Ectodermal cell (in vitro differentiated cells): ENCODE data around the gene ITPK1. TPM values are rescaled to one million over a fixed set of nuclear protein-coding genes. Genes with fewer than 3 reads are reported as not detected.
"Not testable (repeated sequence)": the region's sequence is repeated elsewhere in the genome, so short reads cannot be mapped to it uniquely, and the experiment has no call there.

Experiments
- H3K27ac ChIP-seq: 2 replicates; pipeline ENCODE4 v1.7.0; 2013; ENCODE audit warnings: mild to moderate bottlenecking, low read depth, low read length; ENCODE audit not compliant: insufficient read depth, poor library complexity, severe bottlenecking
- H3K27me3 ChIP-seq: 2 replicates; pipeline ENCODE4 v1.7.0; 2013; ENCODE audit warnings: mild to moderate bottlenecking, low read length; ENCODE audit not compliant: insufficient read depth, control insufficient read depth, poor library complexity, severe bottlenecking
- H3K36me3 ChIP-seq: one replicate; pipeline ENCODE4 v1.7.0; 2013; ENCODE audit warnings: low read length; ENCODE audit not compliant: control insufficient read depth, insufficient read depth
- H3K4me1 ChIP-seq: one replicate; pipeline ENCODE4 v1.7.0; 2013; ENCODE audit warnings: low read length; ENCODE audit not compliant: control insufficient read depth, insufficient read depth
- H3K4me3 ChIP-seq: 2 replicates; pipeline ENCODE4 v1.7.0; 2013; ENCODE audit warnings: low read depth, low read length, control low read depth; ENCODE audit not compliant: insufficient read depth
- H3K9me3 ChIP-seq: 2 replicates; pipeline ENCODE4 v1.7.0; 2013; ENCODE audit warnings: mild to moderate bottlenecking, low read length, moderate library complexity; ENCODE audit not compliant: control insufficient read depth
- WGBS, 2 experiments: methylation state at CpG; one replicate each; pipeline ENCODE4 v1.1.7; 2013; ENCODE audit warnings: missing lambda C conversion rate in 2 of 2; 5-methylcytosine and 5-hydroxymethylcytosine counted together
- polyA plus RNA-seq, 4 experiments: library from polyadenylated mRNA; stranded (reverse); fragments of 50-300 nt; gene quantifications; one replicate each; pipeline ENCODE4 v1.2.3, GENCODE V29; 2013

Gene ITPK1
- polyA plus RNA-seq (2013, experiment 1 of 4) = 47.0 TPM
- polyA plus RNA-seq (2013, experiment 2 of 4) = 46.2 TPM
- 28.8 TPM for polyA plus RNA-seq (2013, experiment 3 of 4)
- polyA plus RNA-seq (2013, experiment 4 of 4) = 30.7 TPM

DNA sequence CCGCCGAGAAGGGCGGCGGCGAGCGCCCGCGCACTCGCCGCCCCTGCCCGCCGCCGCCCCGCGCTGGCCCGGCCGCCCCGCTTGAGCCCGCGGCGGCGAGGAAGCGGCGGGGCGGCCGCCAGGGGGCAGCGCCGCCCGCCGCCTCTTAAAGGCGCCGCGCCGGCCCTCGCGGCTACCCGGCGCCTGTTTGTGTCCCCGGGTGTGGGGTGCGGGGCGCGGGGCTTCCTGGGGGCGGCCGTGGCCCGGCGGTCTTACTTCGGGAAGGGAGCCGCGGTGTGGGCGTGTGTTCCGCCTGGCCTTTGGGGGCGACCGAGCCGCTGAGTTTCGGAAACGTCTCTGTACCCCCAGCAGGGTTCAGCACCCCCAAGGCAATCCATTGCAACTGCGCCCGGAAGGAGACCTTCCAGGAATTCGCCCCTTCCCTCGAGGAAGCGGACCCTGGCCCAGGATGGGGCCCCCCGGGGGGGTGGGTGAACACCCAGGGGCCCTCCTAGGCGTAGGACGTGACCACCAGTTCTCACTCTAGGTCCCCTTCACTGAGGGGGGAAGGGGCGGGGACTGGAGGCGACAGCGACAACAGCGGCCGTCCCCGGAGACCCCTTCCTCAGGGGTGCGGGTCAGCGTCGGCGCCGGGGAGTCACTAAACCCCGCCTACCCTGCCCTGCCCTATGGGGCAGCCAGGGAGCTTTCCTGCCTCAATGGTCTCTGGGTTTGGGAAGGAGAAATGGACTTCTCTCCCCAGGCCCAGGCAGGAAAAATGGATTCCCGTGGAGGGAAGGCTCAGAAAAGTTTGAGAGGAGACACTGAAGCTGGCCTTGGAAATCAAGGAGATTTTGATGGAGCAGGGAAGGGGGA, at the start of gene ITPK1:
Gene ITPK1, minus strand, starts transcription at position 105 of the 855 bp plus-strand sequence. CDS start 762 bp downstream, outside the sequence.
- H3K4me1 ChIP-seq = peaks cover 13% of the 10 kb centered on the region
- no peaks in the 10 kb centered on the region for H3K36me3 ChIP-seq
- no peaks in the 10 kb centered on the region for H3K9me3 ChIP-seq
- WGBS, 2 experiments = 1% methylated on average over 77 of the region's 77 CpGs
- peaks cover 17% of the 10 kb centered on the region for H3K27me3 ChIP-seq
- peak within 1 kb of the TSS; percentile 76 for H3K4me3 ChIP-seq
- H3K27ac ChIP-seq = peak within 1 kb of the TSS; percentile 72

DNA sequence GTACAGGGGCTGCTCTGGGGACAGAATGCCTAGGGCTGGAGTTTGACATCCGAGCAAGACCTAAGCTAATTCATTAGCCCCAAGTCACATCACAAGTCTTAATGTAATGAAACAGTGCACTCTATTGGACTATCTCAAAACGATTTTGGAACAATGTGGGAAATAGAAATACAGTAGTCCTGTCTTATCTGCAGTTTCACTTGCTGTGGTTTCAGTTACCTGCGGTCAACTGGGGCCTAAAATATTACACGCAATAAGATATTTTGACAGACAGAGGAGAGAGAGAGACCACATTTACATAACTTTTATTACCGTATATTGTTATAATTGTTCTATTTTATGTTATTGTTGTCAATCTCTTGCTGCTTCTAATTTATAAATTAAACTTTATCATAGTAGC, 47.8 kb upstream of the ITPK1 start:
- no peaks in the 10 kb centered on the region for H3K9me3 ChIP-seq
- no peaks in the 10 kb centered on the region for H3K36me3 ChIP-seq
- no peaks in the 10 kb centered on the region for H3K27me3 ChIP-seq
- H3K4me1 ChIP-seq = no peaks in the 10 kb centered on the region
- no peak overlapping the region for H3K27ac ChIP-seq
- H3K4me3 ChIP-seq = no peak overlapping the region
- WGBS, 2 experiments = 64 to 72% methylated on average over 4 to 5 of the region's 5 CpGs

DNA sequence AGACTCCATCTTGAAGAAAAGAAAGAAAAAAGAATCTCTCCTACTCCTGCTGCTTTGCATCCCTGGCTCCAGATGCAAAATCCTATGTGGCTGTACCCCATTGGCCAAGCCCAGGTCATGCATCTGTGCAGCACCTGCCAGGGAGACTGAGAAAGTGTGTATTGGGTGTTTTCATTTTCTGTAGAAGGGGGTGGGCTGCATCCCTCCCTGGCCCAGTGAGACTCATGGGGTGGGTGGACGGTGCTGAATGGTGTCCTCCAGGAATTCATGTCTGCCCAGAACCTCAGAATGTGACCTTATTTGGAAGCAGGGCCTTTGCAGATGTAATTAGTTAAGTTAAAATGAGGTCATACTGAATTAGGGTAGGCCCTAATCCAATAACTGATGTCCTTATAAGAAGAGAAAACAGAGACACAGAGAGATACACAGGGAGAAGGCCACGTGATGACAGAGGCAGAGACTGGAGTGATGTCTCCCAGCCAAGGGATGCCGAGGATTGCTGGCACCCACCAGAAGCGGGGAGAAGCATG, 45.8 kb upstream of the ITPK1 start:
- no peaks in the 10 kb centered on the region for H3K9me3 ChIP-seq
- no peak overlapping the region for H3K4me3 ChIP-seq
- H3K4me1 ChIP-seq = no peaks in the 10 kb centered on the region
- WGBS, 2 experiments = 91% methylated on average over 4 of the region's 4 CpGs
- H3K27me3 ChIP-seq = no peaks in the 10 kb centered on the region
- no peaks in the 10 kb centered on the region for H3K36me3 ChIP-seq
- H3K27ac ChIP-seq = no peak overlapping the region

DNA sequence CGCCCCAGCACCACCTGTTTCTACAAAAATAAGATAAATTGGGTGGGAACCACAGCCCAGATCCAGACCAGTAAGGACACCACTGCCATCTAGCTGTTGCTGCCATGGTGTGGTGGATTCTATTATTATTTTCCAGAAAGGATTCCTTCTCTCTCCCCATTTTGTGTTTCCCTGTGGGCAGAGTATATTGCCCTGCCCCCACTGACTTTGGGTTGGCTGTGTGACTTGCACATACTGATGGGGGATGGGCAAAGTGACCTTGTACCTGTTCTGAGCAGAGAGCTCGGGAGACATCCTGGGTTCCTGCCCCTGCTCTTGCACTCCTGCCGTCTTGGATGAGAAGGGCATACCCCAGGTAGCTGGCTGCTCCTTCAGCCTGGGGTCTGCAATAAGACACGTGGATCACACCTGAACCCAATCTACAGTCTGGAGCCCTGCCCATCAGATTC, 44.7 kb upstream of the ITPK1 start:
- no peaks in the 10 kb centered on the region for H3K9me3 ChIP-seq
- 63 to 64% methylated on average over 3 of the region's 4 CpGs for WGBS, 2 experiments
- no peak overlapping the region for H3K27ac ChIP-seq
- H3K27me3 ChIP-seq = no peaks in the 10 kb centered on the region
- H3K36me3 ChIP-seq = no peaks in the 10 kb centered on the region
- no peak overlapping the region for H3K4me3 ChIP-seq
- no peaks in the 10 kb centered on the region for H3K4me1 ChIP-seq

DNA sequence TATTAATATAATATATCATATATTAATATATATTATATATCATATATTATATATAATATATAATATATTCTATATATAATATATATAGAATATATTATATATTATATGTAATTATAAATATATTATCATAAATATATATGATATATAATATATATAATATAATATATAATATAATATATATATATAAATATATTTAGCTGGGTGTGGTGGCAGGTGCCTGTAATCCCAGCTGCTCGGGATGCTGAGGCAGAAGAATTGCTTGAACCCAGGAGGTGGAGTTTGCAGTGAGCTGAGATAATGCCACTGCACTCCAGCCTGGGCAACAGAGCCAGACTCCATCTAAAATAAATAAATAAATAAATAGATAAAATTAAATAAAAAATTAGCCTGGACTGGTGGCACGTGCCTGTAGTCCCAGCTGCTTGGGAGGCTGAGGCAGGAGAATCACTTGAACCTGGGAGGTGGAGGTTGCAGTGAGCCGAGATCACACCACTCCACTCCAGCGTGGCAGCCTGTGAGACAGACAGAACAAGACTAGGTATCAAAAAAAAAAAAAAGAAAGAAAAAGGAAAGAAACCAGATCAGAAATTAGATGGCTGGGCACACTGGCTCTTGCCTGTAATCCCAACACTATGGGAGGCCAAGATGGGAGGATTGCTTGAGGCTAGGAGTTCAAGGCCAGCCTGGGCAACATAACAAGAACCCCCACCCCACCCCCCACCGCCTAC, 44.1 kb upstream of the ITPK1 start:
- not testable (repeated sequence) for H3K36me3 ChIP-seq, H3K4me3 ChIP-seq, H3K27ac ChIP-seq, H3K4me1 ChIP-seq, H3K9me3 ChIP-seq, H3K27me3 ChIP-seq
- WGBS, 2 experiments = 77 to 92% methylated on average over 4 of the region's 5 CpGs

DNA sequence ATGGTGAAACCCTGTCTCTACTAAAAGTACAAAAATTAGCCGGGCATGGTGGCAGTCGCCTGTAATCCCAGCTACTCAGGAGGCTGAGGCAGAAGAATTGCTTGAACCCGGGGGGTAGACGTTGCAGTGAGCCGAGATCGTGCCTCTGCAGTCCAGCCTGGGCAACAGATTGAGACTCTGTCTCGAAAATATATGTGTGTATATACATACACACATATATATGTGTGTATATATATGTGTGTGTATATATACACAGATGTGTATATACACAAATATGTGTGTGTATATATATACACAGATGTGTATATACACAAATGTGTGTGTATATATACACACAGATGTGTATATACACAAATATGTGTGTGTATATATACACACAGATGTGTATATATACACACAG, 42.6 kb upstream of the ITPK1 start:
- not testable (repeated sequence) for H3K27me3 ChIP-seq, H3K27ac ChIP-seq, H3K4me3 ChIP-seq, H3K9me3 ChIP-seq, H3K4me1 ChIP-seq, H3K36me3 ChIP-seq
- WGBS, 2 experiments = 94 to 97% methylated on average over 6 of the region's 7 CpGs

DNA sequence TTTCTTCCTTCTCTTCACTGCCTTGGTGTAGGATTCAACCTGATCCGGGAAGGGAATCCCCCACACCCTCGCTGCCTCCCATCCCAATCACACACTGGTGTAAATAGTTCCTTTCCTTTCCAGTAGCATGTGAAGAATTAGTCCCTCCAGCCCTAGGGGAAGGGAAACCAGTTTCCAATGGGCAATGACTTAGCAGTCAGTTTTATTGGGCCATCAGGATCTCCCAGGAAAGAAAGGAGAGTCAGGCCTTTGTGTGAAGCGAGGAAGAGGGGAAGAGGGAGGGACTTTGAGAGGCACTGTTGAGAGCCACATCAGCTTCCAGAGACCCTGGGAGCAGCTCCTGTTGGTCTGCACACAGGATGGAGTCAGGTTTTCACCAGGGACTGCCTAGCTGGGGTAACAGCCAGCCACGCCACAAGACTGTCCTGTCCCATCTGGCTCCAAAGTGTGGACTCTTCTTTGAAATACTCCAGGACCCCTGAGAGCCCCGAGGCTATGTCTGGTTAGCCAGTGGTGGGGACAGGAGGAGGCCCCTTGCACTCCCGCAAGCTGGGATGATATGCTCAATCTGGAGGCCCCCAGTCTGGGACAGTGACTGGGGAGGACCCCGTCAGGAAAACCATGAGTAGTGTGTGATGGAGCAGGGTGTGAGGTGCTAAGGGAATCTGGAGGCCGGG, 41.1 kb upstream of the ITPK1 start:
- WGBS, 2 experiments = 84 to 88% methylated on average over 8 of the region's 8 CpGs
- Histone ChIP-seq H3K27ac (no peak overlapping the region), H3K4me3 (no peak overlapping the region), H3K36me3 (no peaks in the 10 kb centered on the region), H3K27me3 (no peaks in the 10 kb centered on the region), H3K9me3 (no peaks in the 10 kb centered on the region), H3K4me1 (no peaks in the 10 kb centered on the region)

DNA sequence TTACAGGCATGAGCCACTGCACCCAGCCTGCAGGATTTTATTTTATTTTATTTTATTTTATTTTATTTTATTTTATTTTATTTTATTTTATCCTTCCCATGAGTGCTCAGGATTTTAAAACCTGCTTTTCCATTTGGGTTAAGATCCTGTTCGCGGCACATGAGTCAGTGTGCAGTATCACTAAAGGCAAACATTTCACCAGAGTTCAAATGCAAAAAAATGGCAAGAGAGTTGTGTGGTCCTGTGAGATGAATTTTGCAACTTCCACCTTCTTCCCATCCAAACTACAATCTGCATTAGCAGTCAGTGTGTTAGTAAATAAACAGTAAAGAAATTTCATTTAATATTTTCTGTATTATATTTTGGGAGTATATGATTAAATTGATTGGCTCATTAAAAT, 39.9 kb upstream of the ITPK1 start:
- Histone ChIP-seq H3K9me3 (no peaks in the 10 kb centered on the region), H3K4me1 (peaks cover 4% of the 10 kb centered on the region), H3K27me3 (no peaks in the 10 kb centered on the region), H3K36me3 (no peaks in the 10 kb centered on the region), H3K27ac (no peak overlapping the region), H3K4me3 (no peak overlapping the region)
- 89 to 93% methylated on average over 2 of the region's 2 CpGs for WGBS, 2 experiments

DNA sequence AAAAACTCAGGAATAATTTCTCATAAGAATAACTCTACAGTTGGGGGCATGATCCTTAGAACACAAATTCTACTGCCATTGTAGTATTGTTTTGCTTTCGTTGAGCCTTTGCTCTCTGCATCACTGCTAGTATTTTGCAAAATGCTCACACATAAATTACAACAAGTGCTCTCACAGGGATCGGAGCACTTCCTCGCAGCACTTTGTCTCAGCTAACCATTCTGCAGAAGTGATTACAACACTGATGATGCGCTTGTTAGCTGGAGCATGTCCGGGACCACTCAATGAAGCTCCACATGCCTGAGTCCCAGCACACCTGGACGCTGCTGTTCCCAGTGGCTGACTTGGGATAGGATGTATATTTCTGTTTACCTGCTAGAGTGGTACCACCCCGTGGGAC, 37.4 kb upstream of the ITPK1 start:
- Histone ChIP-seq H3K4me1 (peaks cover 12% of the 10 kb centered on the region), H3K36me3 (no peaks in the 10 kb centered on the region), H3K9me3 (no peaks in the 10 kb centered on the region), H3K27ac (no peak overlapping the region), H3K27me3 (no peaks in the 10 kb centered on the region), H3K4me3 (no peak overlapping the region)
- WGBS, 2 experiments = 94 to 95% methylated on average over 5 to 6 of the region's 7 CpGs
